Loucy (cell line): ENCODE data around the gene C2orf92.

Experiments
- CTCF ChIP-seq: fragments of 200-600 bp; sonication (generic); conservative IDR thresholded peaks from 2 replicates; pipeline ENCODE4 v1.5.1; 2014; ENCODE audit warnings: mild to moderate bottlenecking, antibody characterized with exemption, low read length
- EZH2phosphoT487 ChIP-seq: fragments of 200-600 bp; IDR thresholded peaks from 2 replicates; pipeline ENCODE4 v1.6.1; 2018; ENCODE audit warnings: antibody characterized with exemption, mild to moderate bottlenecking, moderate library complexity, borderline replicate concordance

- no peak for TF ChIP-seq CTCF
- TF ChIP-seq EZH2phosphoT487, result no peak
Measured at GRCh38 chr2:97704989-97705388, 35.5 kb downstream of the C2orf92 start.
